H1 (cell line): ENCODE measurements around the gene NAT8L. TPM values are rescaled to one million over a fixed set of nuclear protein-coding genes. Genes with fewer than 3 reads are reported as not detected.

Experiments
- CTCF ChIA-PET: fragments of 300-600 bp; sonication (Branson Sonifier 250); formaldehyde crosslinking; loops from one replicate; lab custom pipeline; 2021; ENCODE audit not compliant: partially characterized antibody; lab: Charles Lee
- POLR2A ChIA-PET: fragments of 300-600 bp; sonication (Branson Sonifier 250); formaldehyde crosslinking; loops from one replicate; lab custom pipeline; 2021; ENCODE audit warnings: inconsistent platforms; ENCODE audit not compliant: partially characterized antibody; lab: Charles Lee
- DNase-seq, 2 experiments: peaks; one replicate each; pipeline versions ENCODE4 v3.0.0 to v3.0.0-alpha.2; 2010 to 2022; ENCODE audit warnings: low spot score in 2 of 2, low read depth in 1 of 2, mixed read lengths in 1 of 2
- FAIRE-seq: peaks from 2 replicates; lab custom pipeline; 2011; peaks lifted over from hg19 to GRCh38; lab: Jason Lieb, UNC
- H2AFZ ChIP-seq: 2 replicates; pipeline ENCODE4 v1.8.1; 2012; ENCODE audit warnings: low read length, inconsistent platforms
- H2AK5ac ChIP-seq: 2 replicates; pipeline ENCODE4 v1.6.1; 2013; ENCODE audit warnings: low read depth, low read length
- H2BK120ac ChIP-seq: replicated peaks from 2 replicates; pipeline ENCODE3; 2013; ENCODE audit warnings: low read depth, low read length, inconsistent platforms
- H2BK12ac ChIP-seq: 2 replicates; pipeline ENCODE4 v1.6.1; 2013; ENCODE audit warnings: low read depth, low read length
- H2BK15ac ChIP-seq: 2 replicates; pipeline ENCODE4 v1.6.1; 2013; ENCODE audit warnings: low read length
- H2BK20ac ChIP-seq: 2 replicates; pipeline ENCODE4 v1.6.1; 2013; ENCODE audit warnings: low read length
- H2BK5ac ChIP-seq: 2 replicates; pipeline ENCODE4 v1.6.1; 2013; ENCODE audit warnings: low read depth, low read length
- H3K14ac ChIP-seq: 2 replicates; pipeline ENCODE4 v1.6.1; 2013; ENCODE audit warnings: inconsistent platforms; ENCODE audit not compliant: insufficient read length
- H3K18ac ChIP-seq: 2 replicates; pipeline ENCODE4 v1.6.1; 2013; ENCODE audit warnings: low read length; ENCODE audit errors: extremely low read depth
- H3K23ac ChIP-seq: 2 replicates; pipeline ENCODE4 v1.6.1; 2013; ENCODE audit warnings: inconsistent platforms; ENCODE audit not compliant: insufficient read length
- H3K23me2 ChIP-seq: 2 replicates; pipeline ENCODE4 v1.6.1; 2013; ENCODE audit warnings: low read depth, low read length
- H3K27ac ChIP-seq: 2 replicates; pipeline ENCODE4 v1.6.1; 2011; ENCODE audit warnings: low read depth, low read length, inconsistent platforms
- H3K27me3 ChIP-seq, 4 experiments: replicated peaks in 1 of 4; 1 replicate in 1 of 4; 2 replicates in 3 of 4; pipeline versions ENCODE4 v1.6.1 to v1.8.1; 2011 to 2013; ENCODE audit warnings: low read length in 3 of 4, mild to moderate bottlenecking in 3 of 4, inconsistent platforms in 2 of 4, mixed read lengths in 2 of 4, moderate library complexity in 1 of 4; ENCODE audit not compliant: control insufficient read depth in 3 of 4, insufficient read depth in 3 of 4; ENCODE audit errors: extremely low read depth in 1 of 4
- H3K36me3 ChIP-seq, 4 experiments: 2 replicates each; pipeline versions ENCODE4 v1.6.1 to v1.8.1; 2011 to 2013; ENCODE audit warnings: mild to moderate bottlenecking in 4 of 4, low read length in 3 of 4, moderate library complexity in 2 of 4, control low read depth in 1 of 4, inconsistent platforms in 1 of 4; ENCODE audit not compliant: insufficient read depth in 4 of 4, control insufficient read depth in 2 of 4
- H3K4ac ChIP-seq: replicated peaks from 2 replicates; pipeline ENCODE3; 2013; ENCODE audit warnings: low read length, low read depth, mixed read lengths, inconsistent platforms; ENCODE audit not compliant: insufficient read length
- H3K4me1 ChIP-seq, 4 experiments: replicated peaks in 1 of 4; 1 replicate in 1 of 4; 2 replicates in 3 of 4; pipeline versions ENCODE4 v1.6.1 to v1.8.1; 2011 to 2013; ENCODE audit warnings: low read length in 3 of 4, inconsistent platforms in 2 of 4, mixed read lengths in 1 of 4; ENCODE audit not compliant: insufficient read depth in 4 of 4, control insufficient read depth in 3 of 4
- H3K4me2 ChIP-seq, 2 experiments: 2 replicates each; pipeline versions ENCODE4 v1.6.1 to v1.8.1; 2011 to 2013; ENCODE audit warnings: low read depth in 2 of 2, low read length in 2 of 2, control low read depth in 1 of 2, inconsistent platforms in 1 of 2, mild to moderate bottlenecking in 1 of 2; ENCODE audit not compliant: insufficient read depth in 1 of 2
- H3K4me3 ChIP-seq, 4 experiments: fragments of 200-600, 300-600 bp in 1 of 4; sonication (generic), shearing (Covaris generic), sonication (Bioruptor Twin) in 1 of 4; 2 replicates each; pipeline versions ENCODE4 v1.5.1 to v1.8.1; 2011 to 2016; ENCODE audit warnings: low read length in 4 of 4, low read depth in 3 of 4, control low read depth in 2 of 4, inconsistent platforms in 2 of 4, mild to moderate bottlenecking in 2 of 4, mixed read lengths in 1 of 4, moderate library complexity in 1 of 4; ENCODE audit not compliant: insufficient read depth in 2 of 4; ENCODE audit errors: extremely low read depth in 1 of 4
- H3K56ac ChIP-seq: replicated peaks from 2 replicates; pipeline ENCODE3; 2013; ENCODE audit warnings: low read depth, mild to moderate bottlenecking, mixed read lengths, low read length, inconsistent platforms; ENCODE audit not compliant: insufficient read length
- H3K79me1 ChIP-seq: 2 replicates; pipeline ENCODE4 v1.6.1; 2013; ENCODE audit warnings: low read depth, low read length, control low read depth
- H3K79me2 ChIP-seq, 2 experiments: 2 replicates each; pipeline versions ENCODE4 v1.6.1 to v1.8.1; 2012 to 2013; ENCODE audit warnings: low read length in 2 of 2, mild to moderate bottlenecking in 2 of 2, inconsistent platforms in 1 of 2; ENCODE audit not compliant: insufficient read depth in 2 of 2, control insufficient read depth in 1 of 2
- H3K9ac ChIP-seq, 4 experiments: replicated peaks in 1 of 4; 1 replicate in 1 of 4; 2 replicates in 3 of 4; pipeline versions ENCODE4 v1.6.1 to v1.8.1; 2011 to 2013; ENCODE audit warnings: low read depth in 3 of 4, low read length in 3 of 4, control low read depth in 2 of 4, mild to moderate bottlenecking in 2 of 4, moderate library complexity in 2 of 4, inconsistent platforms in 1 of 4; ENCODE audit errors: extremely low read depth in 1 of 4
- H3K9me3 ChIP-seq, 2 experiments: 2 replicates each; pipeline versions ENCODE4 v1.6.1 to v1.8.1; 2012 to 2013; ENCODE audit warnings: mild to moderate bottlenecking in 2 of 2, moderate library complexity in 2 of 2, control low read depth in 1 of 2, inconsistent platforms in 1 of 2, low read depth in 1 of 2, low read length in 1 of 2, mixed read lengths in 1 of 2; ENCODE audit not compliant: insufficient read depth in 2 of 2
- H4K20me1 ChIP-seq, 2 experiments: replicated peaks in 1 of 2; 2 replicates each; pipeline versions ENCODE3 to v1.8.1; 2011 to 2013; ENCODE audit warnings: inconsistent platforms in 2 of 2, low read length in 2 of 2, mild to moderate bottlenecking in 1 of 2; ENCODE audit not compliant: insufficient read depth in 2 of 2, control insufficient read depth in 1 of 2
- H4K5ac ChIP-seq: 2 replicates; pipeline ENCODE4 v1.6.1; 2013; ENCODE audit warnings: low read length, low read depth, mixed read lengths, inconsistent platforms; ENCODE audit not compliant: insufficient read length
- H4K8ac ChIP-seq: 2 replicates; pipeline ENCODE4 v1.8.0; 2013; ENCODE audit warnings: mild to moderate bottlenecking, moderate library complexity, low read length, inconsistent platforms; ENCODE audit not compliant: insufficient read depth; ENCODE audit errors: extremely low read depth
- H4K91ac ChIP-seq: replicated peaks from 2 replicates; pipeline ENCODE3; 2013; ENCODE audit warnings: low read length, mixed read lengths, inconsistent platforms; ENCODE audit not compliant: insufficient read length
- CHD1 ChIP-seq: IDR thresholded peaks from 2 replicates; pipeline ENCODE4 v1.6.1; 2012; ENCODE audit warnings: low read depth, low read length, improper control_type of control experiment
- KDM1A ChIP-seq: fragments of 200-600, 300-600 bp; sonication (generic); IDR thresholded peaks from 2 replicates; pipeline ENCODE4 v1.7.1; 2016; ENCODE audit warnings: mild to moderate bottlenecking, low read length, borderline replicate concordance
- RFX5 ChIP-seq: IDR thresholded peaks from 2 replicates; pipeline ENCODE4 v1.6.1; 2011; ENCODE audit warnings: low read depth, low read length, improper control_type of control experiment, borderline replicate concordance
- SIX5 ChIP-seq: IDR thresholded peaks from 2 replicates; pipeline ENCODE4 v1.6.1; 2011; ENCODE audit warnings: mild to moderate bottlenecking, low read depth, low read length
- WGBS, 2 experiments: shearing (Covaris generic) in 1 of 2; methylation state at CpG; one replicate each; pipeline versions ENCODE4 v1.1.6 to v1.1.7; 2013 to 2015; ENCODE audit warnings: low lambda C conversion rate in 2 of 2, mixed read lengths in 2 of 2, inconsistent platforms in 1 of 2, low coverage in 1 of 2, missing lambda C conversion rate in 1 of 2; ENCODE audit not compliant: insufficient replicate concordance in 2 of 2, insufficient coverage in 1 of 2, insufficient read length in 1 of 2; ENCODE audit errors: extremely low coverage in 1 of 2, missing lambda C conversion rate in 1 of 2; 5-methylcytosine and 5-hydroxymethylcytosine counted together
- polyA plus RNA-seq, 7 experiments: library from polyadenylated mRNA; depleted of rRNA in 3 of 7; stranded (reverse) in 5 of 7; unstranded in 2 of 7; fragments of >200 nt in 5 of 7; fragments of 200-250 nt in 2 of 7; gene quantifications; 1 replicate in 5 of 7; 2 replicates in 1 of 7; 4 replicates in 1 of 7; pipeline versions ENCODE4 v1.2.1 to v1.2.3, GENCODE V29; 2011 to 2013; ENCODE audit warnings: missing spikeins in 2 of 7, mixed read lengths in 2 of 7
- total RNA-seq: library from RNA; stranded (reverse); fragmentation: NEBNext Ultra II Directional; extraction: Animal tissue kit (Norgen Biotek cat#: 25700); gene quantifications from 2 replicates; pipeline ENCODE4 v1.2.1, GENCODE V29; 2021

The NAT8L gene
- total and polyA plus RNA-seq, 2 of the 8 experiments (the other 6 are each of a cell fraction or from before 2014, with no cell fraction given): 10.8 TPM

DNA sequence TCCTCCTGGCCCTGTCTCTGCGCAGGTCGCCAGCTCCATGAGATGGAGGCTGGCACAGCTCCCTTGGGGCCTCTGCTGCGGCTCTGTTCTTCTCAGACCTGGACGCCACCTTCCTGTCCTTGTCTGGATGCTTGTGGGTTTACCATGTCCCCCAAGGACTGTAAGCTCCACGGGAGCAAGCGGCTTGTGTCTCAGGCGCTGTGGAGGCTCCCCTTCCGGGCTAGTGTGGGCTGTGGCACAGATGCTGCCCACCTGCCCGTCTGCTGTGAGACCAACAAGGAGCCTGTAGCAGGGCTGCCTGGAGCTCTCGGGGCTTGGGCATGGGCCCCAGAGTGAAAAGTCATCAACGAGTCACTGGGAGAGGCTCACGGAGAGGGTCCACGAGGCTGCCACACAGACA is 25.2 kb downstream of the NAT8L start:
- H2AK5ac ChIP-seq: no peak overlapping the region
- 84% methylated on average over 12 of the region's 13 CpGs; no CpG with 5 or more reads in 1 of the 2 experiments for WGBS, 2 experiments
- H2BK5ac ChIP-seq: no peak overlapping the region
- no peak overlapping the region for H3K4me2 ChIP-seq
- no peak overlapping the region for H3K4me3 ChIP-seq
- 0 out of 2 replicates have a peak overlapping the region, but pooled peaks have one; percentile 18 for H4K8ac ChIP-seq
- H3K79me2 ChIP-seq: no peaks in the 10 kb centered on the region
- no peak overlapping the region for H3K56ac ChIP-seq
- H3K79me1 ChIP-seq: no peaks in the 10 kb centered on the region
- H3K4ac ChIP-seq: no peak overlapping the region
- peaks cover 0 to 3% (median under 1%) of the 10 kb centered on the region in 4 experiments; a peak in 1 of 7 replicates for H3K27me3 ChIP-seq
- no peaks in the 10 kb centered on the region for H3K4me1 ChIP-seq
- H3K23me2 ChIP-seq: no peaks in the 10 kb centered on the region
- DNase-seq (peak in 1 of 2 experiments; percentile 32), FAIRE-seq (no peak)
- no peak overlapping the region for H3K14ac ChIP-seq
- no peak overlapping the region for H2BK12ac ChIP-seq
- no peak overlapping the region for H3K27ac ChIP-seq
- no peak overlapping the region for H2AFZ ChIP-seq
- no peak overlapping the region for H4K91ac ChIP-seq
- no peak overlapping the region for H2BK15ac ChIP-seq
- H2BK20ac ChIP-seq: no peak overlapping the region
- H3K18ac ChIP-seq: no peak overlapping the region
- ChIA-PET CTCF (interaction anchor here (0.5 to 1.6 kb wide), 6 partner anchors 14 to 275 kb away, joined by 3 to 5 read pairs (median 3); no protein-coding TSS in a partner anchor), POLR2A (interaction anchor here (1.0 kb wide), 1 partner anchor 13 kb away, joined by 3 read pairs; no protein-coding TSS in a partner anchor)
- H3K9ac ChIP-seq: no peak overlapping the region
- no peak overlapping the region for H2BK120ac ChIP-seq
- H3K23ac ChIP-seq: no peak overlapping the region
- H4K20me1 ChIP-seq: peaks cover 2 to 3% of the 10 kb centered on the region in 2 experiments
- no peaks in the 10 kb centered on the region for H3K36me3 ChIP-seq
- H3K9me3 ChIP-seq: no peaks in the 10 kb centered on the region
- no peak overlapping the region for H4K5ac ChIP-seq
- no peak for TF ChIP-seq SIX5
- TF ChIP-seq RFX5: no peak
- no peak for TF ChIP-seq CHD1
- TF ChIP-seq KDM1A: no peak
